ENCODE results near the gene LIMS1. TPM values are rescaled to one million over a fixed set of nuclear protein-coding genes. Genes with fewer than 3 reads are reported as not detected.

Gene LIMS1
- polyA plus RNA-seq, 1 donor (not counting 4 experiments of a cell fraction or from before 2014, with no cell fraction given), result 62.5 TPM

DNA sequence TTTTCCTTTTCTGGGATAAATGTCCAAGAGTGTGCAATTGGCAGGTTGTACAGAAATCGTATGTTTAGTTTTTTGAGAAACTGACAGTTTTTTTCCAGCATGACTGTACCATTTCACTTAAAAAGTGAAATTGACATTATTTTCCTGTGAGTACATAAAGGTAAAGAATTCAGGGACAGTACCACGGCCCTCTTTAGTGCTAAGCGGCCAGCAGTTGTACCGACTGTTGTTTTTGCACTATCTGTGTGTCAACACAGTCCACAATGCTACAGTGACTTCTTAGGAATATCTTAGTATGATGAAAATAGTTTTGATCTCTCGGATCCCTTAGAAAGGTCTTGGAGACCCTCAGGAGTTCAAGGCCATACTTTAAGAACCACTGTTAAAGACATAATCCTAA is 2.6 kb downstream of the LIMS1 start:
- Histone ChIP-seq H3K4me1 (ENCODE audit: control insufficient read depth, extremely low read depth, insufficient read depth, low read length) (peaks cover 34% of the 10 kb centered on the region), H3K27me3 (ENCODE audit: control insufficient read depth, extremely low read depth, insufficient read depth, low read length) (no peaks in the 10 kb centered on the region), H3K79me2 (ENCODE audit: control insufficient read depth, insufficient read depth, low read length) (peaks cover 69% of the 10 kb centered on the region), H3K36me3 (ENCODE audit: control insufficient read depth in 2 of 2, extremely low read depth in 1 of 2, insufficient read depth in 2 of 2, low read length in 2 of 2) (peaks cover 0 to 4% of the 10 kb centered on the region in 2 experiments), H3K9me1 (ENCODE audit: control insufficient read depth, extremely low read depth, insufficient read depth, low read length) (no peaks in the 10 kb centered on the region), H3K4me2 (ENCODE audit: control insufficient read depth, extremely low read depth, insufficient read depth, low read depth, low read length) (peak overlapping the region; percentile 90), H3K4me3 (ENCODE audit: control insufficient read depth in 2 of 3, extremely low read depth in 1 of 3, insufficient read depth in 2 of 3, low read depth in 1 of 3, low read length in 3 of 3) (peak overlapping the region in 1 of 3 experiments; percentile 2), H3K9ac (ENCODE audit: control insufficient read depth, extremely low read depth, insufficient read depth, low read length) (no peak overlapping the region), H2AFZ (ENCODE audit: control insufficient read depth, low read length) (no peak overlapping the region), H3K27ac (ENCODE audit: control insufficient read depth, insufficient read depth, low read length) (no peak overlapping the region), H3K9me3 (ENCODE audit: control insufficient read depth, low read depth, low read length) (no peaks in the 10 kb centered on the region), H4K20me1 (ENCODE audit: control insufficient read depth, extremely low read depth, insufficient read depth, low read length) (no peaks in the 10 kb centered on the region)
- no peak for TF ChIP-seq EZH2 (IDR thresholded peaks at IDR 0.05; ENCODE audit: low read length)
- TF ChIP-seq, protein P1, sequence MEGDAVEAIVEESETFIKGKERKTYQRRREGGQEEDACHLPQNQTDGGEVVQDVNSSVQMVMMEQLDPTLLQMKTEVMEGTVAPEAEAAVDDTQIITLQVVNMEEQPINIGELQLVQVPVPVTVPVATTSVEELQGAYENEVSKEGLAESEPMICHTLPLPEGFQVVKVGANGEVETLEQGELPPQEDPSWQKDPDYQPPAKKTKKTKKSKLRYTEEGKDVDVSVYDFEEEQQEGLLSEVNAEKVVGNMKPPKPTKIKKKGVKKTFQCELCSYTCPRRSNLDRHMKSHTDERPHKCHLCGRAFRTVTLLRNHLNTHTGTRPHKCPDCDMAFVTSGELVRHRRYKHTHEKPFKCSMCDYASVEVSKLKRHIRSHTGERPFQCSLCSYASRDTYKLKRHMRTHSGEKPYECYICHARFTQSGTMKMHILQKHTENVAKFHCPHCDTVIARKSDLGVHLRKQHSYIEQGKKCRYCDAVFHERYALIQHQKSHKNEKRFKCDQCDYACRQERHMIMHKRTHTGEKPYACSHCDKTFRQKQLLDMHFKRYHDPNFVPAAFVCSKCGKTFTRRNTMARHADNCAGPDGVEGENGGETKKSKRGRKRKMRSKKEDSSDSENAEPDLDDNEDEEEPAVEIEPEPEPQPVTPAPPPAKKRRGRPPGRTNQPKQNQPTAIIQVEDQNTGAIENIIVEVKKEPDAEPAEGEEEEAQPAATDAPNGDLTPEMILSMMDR (optimal IDR thresholded peaks at IDR 0.05 in 1 of 3, IDR thresholded peaks at IDR 0.05 in 1 of 3, conservative IDR thresholded peaks at IDR 0.05 in 1 of 3; ENCODE audit: extremely low read depth in 1 of 3, insufficient read depth in 2 of 3, low read length in 3 of 3), result no peak
- dilution Hi-C loops (cut with MboI; ENCODE audit: extremely low pct_ligation_motif_present, low sequenced_read_pairs), result no loop called here
- DNase-seq (ENCODE audit: low read depth, low spot score) (no peak), FAIRE-seq (no peak)

DNA sequence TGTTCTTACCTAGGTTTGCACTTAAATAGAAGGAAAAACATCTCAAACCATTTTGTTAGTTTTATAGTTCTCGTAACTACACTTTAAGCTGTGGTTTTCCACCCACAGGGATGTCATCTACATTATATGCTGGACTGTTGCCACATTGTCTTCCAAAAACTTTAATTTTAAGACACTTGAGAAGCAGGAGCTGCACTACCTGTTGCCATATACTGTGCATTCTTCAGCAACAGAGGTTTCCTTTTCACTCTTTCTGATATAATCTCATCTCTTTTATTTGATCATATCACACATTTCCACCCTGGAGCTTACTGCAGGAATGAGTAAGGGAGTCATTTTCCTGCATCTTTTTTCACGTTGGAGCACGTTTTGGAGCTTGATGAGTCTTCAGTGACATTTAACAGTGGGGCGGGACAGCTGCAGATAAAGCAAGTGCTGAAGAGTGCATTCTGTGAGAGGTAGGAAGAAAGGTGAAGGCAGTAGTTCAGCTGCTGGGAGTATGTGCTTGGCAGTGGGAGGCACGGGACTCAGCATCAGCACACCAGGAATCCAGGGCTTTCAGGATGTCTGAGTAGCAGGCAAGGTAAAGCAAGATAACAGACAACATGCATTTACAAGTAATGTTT is 3.8 kb downstream of the LIMS1 start:
- peaks cover 34% of the 10 kb centered on the region for H3K4me1 ChIP-seq (ENCODE audit: control insufficient read depth, extremely low read depth, insufficient read depth, low read length)
- H2AFZ ChIP-seq (ENCODE audit: control insufficient read depth, low read length), result no peak overlapping the region
- dilution Hi-C loops (cut with MboI; ENCODE audit: extremely low pct_ligation_motif_present, low sequenced_read_pairs), result no loop called here
- peak overlapping the region; percentile 6 for H3K9ac ChIP-seq (ENCODE audit: control insufficient read depth, extremely low read depth, insufficient read depth, low read length)
- DNase-seq (ENCODE audit: low read depth, low spot score) (peak; percentile 58), FAIRE-seq (peak; percentile 63)
- peak overlapping the region in 1 of 3 experiments; percentile 7 for H3K4me3 ChIP-seq (ENCODE audit: control insufficient read depth in 2 of 3, extremely low read depth in 1 of 3, insufficient read depth in 2 of 3, low read depth in 1 of 3, low read length in 3 of 3)
- H4K20me1 ChIP-seq (ENCODE audit: control insufficient read depth, extremely low read depth, insufficient read depth, low read length), result no peaks in the 10 kb centered on the region
- H3K4me2 ChIP-seq (ENCODE audit: control insufficient read depth, extremely low read depth, insufficient read depth, low read depth, low read length), result peak overlapping the region; percentile 65
- H3K27me3 ChIP-seq (ENCODE audit: control insufficient read depth, extremely low read depth, insufficient read depth, low read length), result no peaks in the 10 kb centered on the region
- no peaks in the 10 kb centered on the region for H3K9me1 ChIP-seq (ENCODE audit: control insufficient read depth, extremely low read depth, insufficient read depth, low read length)
- H3K9me3 ChIP-seq (ENCODE audit: control insufficient read depth, low read depth, low read length), result no peaks in the 10 kb centered on the region
- H3K27ac ChIP-seq (ENCODE audit: control insufficient read depth, insufficient read depth, low read length), result no peak overlapping the region
- peaks cover 81% of the 10 kb centered on the region for H3K79me2 ChIP-seq (ENCODE audit: control insufficient read depth, insufficient read depth, low read length)
- TF ChIP-seq, protein P1 (optimal IDR thresholded peaks at IDR 0.05 in 1 of 3, IDR thresholded peaks at IDR 0.05 in 1 of 3, conservative IDR thresholded peaks at IDR 0.05 in 1 of 3; ENCODE audit: extremely low read depth in 1 of 3, insufficient read depth in 2 of 3, low read length in 3 of 3), result no peak
- TF ChIP-seq EZH2 (IDR thresholded peaks at IDR 0.05; ENCODE audit: low read length), result no peak
- H3K36me3 ChIP-seq (ENCODE audit: control insufficient read depth in 2 of 2, extremely low read depth in 1 of 2, insufficient read depth in 2 of 2, low read length in 2 of 2), result peaks cover 0 to 6% of the 10 kb centered on the region in 2 experiments
